GM21529 (cell line): ENCODE results near the gene RPL10L.

Source experiments
- ATAC-seq: cut with Tn5 transposase; IDR thresholded peaks from one replicate; pipeline ENCODE4 v1.9.1; 2021; ENCODE audit not compliant: unreplicated experiment

Gene RPL10L

DNA sequence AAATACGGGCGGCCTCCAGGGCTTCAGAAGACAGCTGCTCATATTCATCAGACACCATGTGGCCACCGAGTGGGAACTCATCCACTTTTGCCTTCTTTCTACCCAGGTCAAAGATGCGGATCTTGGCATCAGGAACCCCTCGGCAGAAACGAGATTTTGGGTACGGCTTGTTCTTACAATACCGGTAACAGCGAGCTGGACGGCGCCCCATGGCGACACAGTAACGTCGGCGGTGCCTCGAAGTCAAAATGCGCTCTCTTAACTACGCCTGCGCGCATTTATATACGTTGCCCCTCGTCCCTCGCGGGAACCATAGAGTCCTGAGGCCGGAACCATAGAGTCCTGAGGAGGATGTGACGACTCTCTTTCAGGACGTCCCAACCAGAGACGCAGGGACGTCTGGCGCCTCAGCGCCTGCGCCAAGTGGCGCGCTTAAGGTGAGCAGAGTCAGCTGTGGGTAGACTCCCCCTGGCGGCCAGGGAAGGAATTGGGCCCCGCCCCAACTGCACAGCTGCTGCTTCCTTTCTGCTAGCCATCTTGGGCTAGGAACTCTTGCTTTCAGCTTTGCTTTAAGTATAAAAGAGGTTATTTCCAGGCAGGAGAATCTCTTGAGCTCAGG, at the start of gene RPL10L:
Gene RPL10L, minus strand, starts transcription at position 256 of the 619 bp plus-strand sequence. Its CDS starts 45 bp downstream, at position 211.
- no peak for ATAC-seq

GRCh38 chr14:46691819-46692218, 40.2 kb upstream of the RPL10L start:
- ATAC-seq = no peak

DNA sequence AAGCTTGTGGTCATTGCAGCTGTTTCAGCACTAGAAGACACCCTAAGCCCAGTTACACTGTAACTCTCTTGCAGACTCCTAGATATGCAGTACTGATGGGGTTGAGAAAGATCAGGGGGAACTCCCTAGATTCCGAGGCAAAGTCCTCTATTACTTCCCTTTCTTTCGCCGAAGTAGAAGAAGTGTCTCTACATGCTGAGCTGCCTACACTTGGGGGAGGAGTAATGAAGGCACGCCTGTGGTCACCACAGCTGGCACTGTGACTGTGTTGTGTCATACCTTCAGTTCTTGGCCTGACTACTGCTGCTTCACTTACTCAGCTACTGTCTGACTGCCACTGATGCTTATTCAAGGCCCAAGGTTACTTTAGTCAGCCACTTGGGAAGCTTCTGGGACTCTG, 35.1 kb upstream of the RPL10L start:
- ATAC-seq = no peak

- no peak for ATAC-seq
Measured at GRCh38 chr14:46672128-46672527, 20.5 kb upstream of the RPL10L start.

GRCh38 chr14:46663382-46663781, 11.8 kb upstream of the RPL10L start:
- ATAC-seq = no peak

GRCh38 chr14:46661728-46662127, 10.1 kb upstream of the RPL10L start:
- ATAC-seq = no peak

DNA sequence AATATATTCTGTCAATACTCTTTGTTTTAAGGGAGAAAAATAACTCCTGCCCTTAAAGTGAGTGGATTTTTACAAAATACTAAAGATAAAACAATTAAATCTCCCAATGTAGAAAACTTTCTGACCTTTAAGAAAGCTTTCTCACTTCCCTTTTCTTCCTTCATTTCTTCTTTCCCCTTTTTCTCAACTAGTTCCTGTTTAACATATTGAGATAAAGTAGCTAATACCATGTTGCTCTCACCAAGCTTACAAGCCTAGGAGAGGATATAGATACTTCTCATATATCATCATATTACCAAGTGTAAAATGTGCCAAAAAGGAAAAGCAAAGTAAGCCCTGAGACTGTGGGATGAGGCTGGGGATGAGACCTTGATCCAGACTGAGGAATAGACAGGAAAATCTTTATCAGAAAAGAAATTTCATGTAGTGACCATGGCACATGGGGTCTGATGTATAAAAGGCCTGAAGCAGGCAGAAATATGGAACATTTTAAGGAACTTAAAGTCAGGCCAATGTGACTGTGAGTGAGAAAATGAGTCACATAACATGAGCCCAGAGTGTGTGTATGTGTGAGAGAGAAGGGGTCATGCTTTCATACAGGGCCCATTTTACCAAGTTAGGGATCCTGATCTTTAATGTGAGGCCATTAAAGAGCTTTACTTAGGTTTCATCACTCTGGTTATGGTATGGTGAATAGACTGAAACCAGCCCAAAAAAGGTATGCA, 1.6 kb upstream of the RPL10L start:
- ATAC-seq = no peak

DNA sequence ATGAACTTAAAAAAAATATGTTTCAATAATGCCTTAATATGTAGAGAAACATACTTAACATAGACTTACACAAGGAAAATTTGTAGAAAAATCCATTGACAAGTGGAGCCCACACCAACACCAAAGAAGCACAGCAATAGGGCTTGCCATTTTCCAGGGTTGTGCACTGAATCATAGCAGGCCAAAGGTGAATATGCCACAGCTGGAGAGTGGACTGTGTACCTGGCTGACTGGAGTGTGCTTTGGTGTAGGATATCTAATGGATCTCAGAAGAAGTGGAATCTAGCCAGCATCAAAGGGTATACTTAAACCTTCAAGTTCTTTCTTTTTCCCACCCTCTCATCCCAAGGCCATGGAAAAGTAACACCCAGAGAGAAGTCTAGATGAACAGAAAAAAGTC, 4.8 kb downstream of the RPL10L start:
- no peak for ATAC-seq

- no peak for ATAC-seq
Measured at GRCh38 chr14:46626876-46627275, 24.7 kb downstream of the RPL10L start.
